ENCODE data around the gene ISCU. TPM values are rescaled to one million over a fixed set of nuclear protein-coding genes. Genes with fewer than 3 reads are reported as not detected.

ISCU gene
- total RNA-seq, 4 donors from 2014 or later = 105 to 148 (median 134) TPM

GRCh38 chr12:108606492-108606891 is 44.1 kb downstream of the ISCU start:
- 76% methylated on average over 8 of the region's 9 CpGs for WGBS

GRCh38 chr12:108607981-108608600 is 45.7 kb downstream of the ISCU start:
- Histone ChIP-seq H3K27me3 (no peaks in the 10 kb centered on the region), H3K36me3 (no peaks in the 10 kb centered on the region), H3K4me3 (no peak overlapping the region), H3K27ac (no peak overlapping the region), H3K9me3 (no peaks in the 10 kb centered on the region), H3K4me1 (peaks cover 6% of the 10 kb centered on the region)
- WGBS = 89% methylated on average over 10 of the region's 10 CpGs
- no peak for DNase-seq (ENCODE audit: low spot score in 2 of 2)
- TF ChIP-seq POLR2A (IDR thresholded peaks at IDR 0.05) (no peak), CTCF (IDR thresholded peaks at IDR 0.05) (no peak), EP300 (IDR thresholded peaks at IDR 0.05) (no peak), POLR2AphosphoS5 (IDR thresholded peaks at IDR 0.05) (no peak)

More at GRCh38 chr12:108606492-108606891, 44.1 kb downstream of the ISCU start:
- Histone ChIP-seq H3K4me3 (no peak overlapping the region), H3K27ac (no peak overlapping the region), H3K4me1 (peaks cover 2% of the 10 kb centered on the region), H3K36me3 (no peaks in the 10 kb centered on the region), H3K27me3 (no peaks in the 10 kb centered on the region), H3K9me3 (no peaks in the 10 kb centered on the region)
- no peak for DNase-seq (ENCODE audit: low spot score in 2 of 2)
- TF ChIP-seq POLR2A (IDR thresholded peaks at IDR 0.05) = no peak
- no peak for TF ChIP-seq POLR2AphosphoS5 (IDR thresholded peaks at IDR 0.05)
- TF ChIP-seq CTCF (IDR thresholded peaks at IDR 0.05) = no peak
- TF ChIP-seq EP300 (IDR thresholded peaks at IDR 0.05) = no peak

- H3K4me3 ChIP-seq = no peak overlapping the region
- 82% methylated on average over 5 of the region's 5 CpGs for WGBS
- H3K4me1 ChIP-seq = peaks cover 7% of the 10 kb centered on the region
- no peaks in the 10 kb centered on the region for H3K27me3 ChIP-seq
- TF ChIP-seq POLR2AphosphoS5 (IDR thresholded peaks at IDR 0.05) = no peak
- no peak for TF ChIP-seq POLR2A (IDR thresholded peaks at IDR 0.05)
- no peak for TF ChIP-seq CTCF (IDR thresholded peaks at IDR 0.05)
- no peak for TF ChIP-seq EP300 (IDR thresholded peaks at IDR 0.05)
- no peak overlapping the region for H3K27ac ChIP-seq
- H3K9me3 ChIP-seq = no peaks in the 10 kb centered on the region
- no peaks in the 10 kb centered on the region for H3K36me3 ChIP-seq
- no peak for DNase-seq (ENCODE audit: low spot score in 2 of 2)
Observed at GRCh38 chr12:108608616-108609015, 46.2 kb downstream of the ISCU start.

GRCh38 chr12:108609537-108610335 is 47.3 kb downstream of the ISCU start:
- 50% methylated on average over 21 of the region's 21 CpGs for WGBS

GRCh38 chr12:108610336-108610815 is 48.0 kb downstream of the ISCU start:
- Histone ChIP-seq H3K4me3 (no peak overlapping the region), H3K27ac (no peak overlapping the region), H3K36me3 (no peaks in the 10 kb centered on the region), H3K4me1 (peaks cover 7% of the 10 kb centered on the region), H3K27me3 (no peaks in the 10 kb centered on the region), H3K9me3 (no peaks in the 10 kb centered on the region)
- WGBS = 83% methylated on average over 8 of the region's 8 CpGs
- no peak for DNase-seq (ENCODE audit: low spot score in 2 of 2)
- TF ChIP-seq CTCF (IDR thresholded peaks at IDR 0.05) = no peak
- TF ChIP-seq POLR2AphosphoS5 (IDR thresholded peaks at IDR 0.05) = no peak
- no peak for TF ChIP-seq EP300 (IDR thresholded peaks at IDR 0.05)
- TF ChIP-seq POLR2A (IDR thresholded peaks at IDR 0.05) = no peak

More at GRCh38 chr12:108609537-108610335, 47.3 kb downstream of the ISCU start:
- Histone ChIP-seq H3K4me1 (peaks cover 7% of the 10 kb centered on the region), H3K9me3 (no peaks in the 10 kb centered on the region), H3K36me3 (no peaks in the 10 kb centered on the region), H3K27me3 (no peaks in the 10 kb centered on the region), H3K4me3 (no peak overlapping the region), H3K27ac (no peak overlapping the region)
- peak; percentile 88 to 93 for DNase-seq (ENCODE audit: low spot score in 2 of 2)
- TF ChIP-seq POLR2A (IDR thresholded peaks at IDR 0.05) (no peak), POLR2AphosphoS5 (IDR thresholded peaks at IDR 0.05) (peak in 2 of 3 donors; percentile 21 to 47)
